Measurements from ENCODE around the gene RNF187. TPM values are rescaled to one million over a fixed set of nuclear protein-coding genes. Genes with fewer than 3 reads are reported as not detected.

Gene RNF187
- total and polyA plus RNA-seq, 10 of the 15 experiments (the other 5 are each of a cell fraction or from before 2014, with no cell fraction given): 2.6 to 116 (median 29.5) TPM

DNA sequence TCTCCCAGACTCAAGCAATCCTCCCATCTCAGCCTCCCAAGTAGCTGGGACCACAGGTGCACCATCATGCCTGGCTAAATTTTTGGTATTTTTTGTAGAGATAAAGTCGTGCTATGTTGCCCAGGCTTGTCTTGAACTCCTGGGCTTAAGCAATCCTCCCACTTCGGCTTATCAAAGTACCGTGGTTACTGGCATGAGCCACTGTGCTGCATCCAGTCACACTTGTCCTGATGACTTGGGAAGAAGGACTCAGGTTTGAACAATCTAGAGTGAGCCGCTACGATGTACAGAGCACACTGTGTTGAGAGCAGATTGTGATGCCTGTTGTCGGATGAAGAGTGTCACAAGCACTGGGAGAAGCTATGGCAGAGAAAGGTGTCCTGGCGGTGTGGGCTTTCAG, 27.2 kb downstream of the RNF187 start:
- ChIA-PET POLR2A (no interaction called here), SMC1A (ENCODE audit: uncharacterized antibody, unreplicated experiment) (interaction anchor here (1.4 to 1.7 kb wide), 2 partner anchors 8 to 14 kb away, joined by 3 to 10 read pairs; no protein-coding TSS in a partner anchor), CTCF (interaction anchor here (1.3 to 2.0 kb wide), 5 partner anchors 42 to 515 kb away, joined by 3 to 4 read pairs (median 3); no protein-coding TSS in a partner anchor), RAD21 (ENCODE audit: unreplicated experiment) (interaction anchor here (1.4 kb wide), 1 partner anchor 13 kb away, joined by 3 read pairs; no protein-coding TSS in a partner anchor)
- in situ Hi-C loops (cut with MboI) (no loop called here), intact Hi-C loops (cut with micrococcal nuclease; ENCODE audit: unreplicated experiment) (loop anchor here (2.0 kb wide), 2 partner anchors 384 to 516 kb away; no protein-coding TSS in a partner anchor)
- H2AFZ ChIP-seq (ENCODE audit: control insufficient read depth, low read depth, low read length): no peak overlapping the region
- H3K4me3 ChIP-seq: no peak overlapping the region
- no peaks in the 10 kb centered on the region for H3K36me3 ChIP-seq (ENCODE audit: control insufficient read depth in 2 of 2, insufficient read depth in 2 of 2, low read length in 1 of 2)
- 53% methylated on average over 7 of the region's 7 CpGs for WGBS (ENCODE audit: insufficient coverage, insufficient replicate concordance, low lambda C conversion rate, missing lambda C conversion rate)
- H3K4me1 ChIP-seq (ENCODE audit: control insufficient read depth, insufficient read depth, low read length): no peaks in the 10 kb centered on the region
- no peak for TF ChIP-seq RUNX3 (IDR thresholded peaks at IDR 0.05; ENCODE audit: low read length)
- TF ChIP-seq CBFB (IDR thresholded peaks at IDR 0.05; ENCODE audit: low read depth): no peak
- no peak for TF ChIP-seq SMAD1 (IDR thresholded peaks at IDR 0.05; ENCODE audit: low read depth, partially characterized antibody)
- no peak for TF ChIP-seq STAT1 (conservative IDR thresholded peaks at IDR 0.05)
- TF ChIP-seq USF1 (IDR thresholded peaks at IDR 0.05; ENCODE audit: borderline replicate concordance, extremely low read length, insufficient read depth, low read depth, low read length): no peak
- TF ChIP-seq GABPA (IDR thresholded peaks at IDR 0.05; ENCODE audit: low read depth): no peak
- TF ChIP-seq HDAC2 (IDR thresholded peaks at IDR 0.05): no peak
- no peak for TF ChIP-seq PBX3 (IDR thresholded peaks at IDR 0.05; ENCODE audit: insufficient replicate concordance, low read depth, low read length)
- no peak for TF ChIP-seq SREBF2 (IDR thresholded peaks at IDR 0.05; ENCODE audit: low read length)
- TF ChIP-seq ATF7 (IDR thresholded peaks at IDR 0.05; ENCODE audit: low read depth): no peak
- no peak for TF ChIP-seq SRF (IDR thresholded peaks at IDR 0.05; ENCODE audit: low read depth in 2 of 2, low read length in 2 of 2)
- TF ChIP-seq MTA3 (IDR thresholded peaks at IDR 0.05; ENCODE audit: borderline replicate concordance, low read length): no peak
- no peak for TF ChIP-seq ZSCAN29 (IDR thresholded peaks at IDR 0.05)
- no peak overlapping the region for H3K9ac ChIP-seq (ENCODE audit: control insufficient read depth, insufficient read depth, low read length)
- ATAC-seq (no peak), DNase-seq (ENCODE audit: low read depth, low spot score) (no peak), FAIRE-seq (no peak)
- no peaks in the 10 kb centered on the region for H3K9me3 ChIP-seq (replicated peaks; ENCODE audit: control insufficient read depth, insufficient read depth, low read length)
- H3K4me2 ChIP-seq (ENCODE audit: control insufficient read depth, insufficient read depth): no peak overlapping the region
- H3K79me2 ChIP-seq (ENCODE audit: control insufficient read depth, insufficient read depth, low read length): no peaks in the 10 kb centered on the region
- no peak overlapping the region for H3K27ac ChIP-seq (ENCODE audit: control insufficient read depth, insufficient read depth)
- H4K20me1 ChIP-seq (ENCODE audit: control insufficient read depth, insufficient read depth): no peaks in the 10 kb centered on the region
- H3K27me3 ChIP-seq (replicated peaks in 1 of 2; ENCODE audit: control insufficient read depth in 2 of 2, insufficient read depth in 2 of 2, low read length in 1 of 2): no peaks in the 10 kb centered on the region; a peak in 3 of 4 replicates
- BruUV-seq (replicated peaks): no TSS peak
